ENCODE results near the gene RPGR.

Gene RPGR

GRCh38 chrX:38326086-38326485, 1.2 kb downstream of the RPGR start:
- H2BK120ac ChIP-seq (ENCODE audit: low read depth, low read length) = no peak overlapping the region
- no peak overlapping the region for H4K91ac ChIP-seq (ENCODE audit: low read length)
- no peak overlapping the region for H3K18ac ChIP-seq (ENCODE audit: low read depth in 1 of 2, low read length in 2 of 2)
- H3K4me3 ChIP-seq (ENCODE audit: insufficient read depth in 1 of 2, low read depth in 1 of 2, low read length in 2 of 2) = peak overlapping the region in 1 of 2 experiments; percentile 80
- no peak overlapping the region for H4K8ac ChIP-seq (ENCODE audit: low read length)
- H3K36me3 ChIP-seq (ENCODE audit: control insufficient read depth in 1 of 2, insufficient read depth in 2 of 2, low read depth in 1 of 2, low read length in 2 of 2) = no peaks in the 10 kb centered on the region
- no peak overlapping the region for H3K14ac ChIP-seq (ENCODE audit: low read length in 2 of 2)
- H3K27ac ChIP-seq (ENCODE audit: low read length, poor library complexity, severe bottlenecking) = no peak overlapping the region
- H3K27me3 ChIP-seq (ENCODE audit: control insufficient read depth in 1 of 2, insufficient read depth in 1 of 2, low read length in 2 of 2) = no peaks in the 10 kb centered on the region
- no peak overlapping the region for H3K4ac ChIP-seq (ENCODE audit: low read depth in 1 of 2, low read length in 2 of 2)
- peak overlapping the region; percentile 95 for H3K9ac ChIP-seq (ENCODE audit: low read length)
- no peaks in the 10 kb centered on the region for H3K4me1 ChIP-seq (ENCODE audit: control insufficient read depth, insufficient read depth, low read depth, low read length)
- H2BK15ac ChIP-seq (ENCODE audit: low read depth, poor library complexity, severe bottlenecking) = no peak overlapping the region
- H2AFZ ChIP-seq (ENCODE audit: low read depth, low read length) = no peak overlapping the region
- H2AK5ac ChIP-seq (ENCODE audit: low read length, severe bottlenecking) = no peak overlapping the region
- 42% methylated on average over 3 of the region's 3 CpGs for WGBS
- no peak overlapping the region for H2BK12ac ChIP-seq (ENCODE audit: low read length in 2 of 2)
- no peaks in the 10 kb centered on the region for H3K9me3 ChIP-seq (ENCODE audit: control insufficient read depth, low read length)
- H2BK5ac ChIP-seq (ENCODE audit: low read depth, low read length, poor library complexity, severe bottlenecking) = no peak overlapping the region
- no peak overlapping the region for H3K23ac ChIP-seq (ENCODE audit: low read length in 2 of 2)
- peak overlapping the region; percentile 58 for H3K4me2 ChIP-seq (ENCODE audit: low read length, poor library complexity, severe bottlenecking)
- H3K79me1 ChIP-seq (replicated peaks; ENCODE audit: low read length, poor library complexity, severe bottlenecking) = no peaks in the 10 kb centered on the region
- peak; percentile 2 for DNase-seq

DNA sequence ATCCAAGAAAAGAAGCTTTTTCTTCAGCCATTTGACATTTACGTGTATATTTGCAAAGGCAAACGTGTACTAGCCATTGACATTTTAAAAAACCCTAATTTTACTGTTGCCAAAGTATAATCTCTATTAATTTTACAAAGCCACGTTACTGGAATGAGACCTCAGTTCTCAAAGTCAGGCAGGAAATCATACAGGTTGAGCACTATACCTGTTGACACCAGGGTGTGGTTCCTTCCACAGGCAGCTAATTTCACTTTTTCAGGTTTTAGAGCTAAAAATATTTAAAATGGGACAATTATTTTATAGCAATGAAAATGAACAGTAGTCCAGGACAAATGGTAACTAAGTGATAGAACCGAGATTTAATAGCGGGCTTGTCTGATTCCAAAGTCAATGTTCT, 6.5 kb downstream of the RPGR start:
- Histone ChIP-seq H3K79me1 (replicated peaks; ENCODE audit: low read length, poor library complexity, severe bottlenecking) (peaks cover 2% of the 10 kb centered on the region), H3K9ac (ENCODE audit: low read length) (no peak overlapping the region), H4K91ac (ENCODE audit: low read length) (no peak overlapping the region), H3K4me3 (ENCODE audit: insufficient read depth in 1 of 2, low read depth in 1 of 2, low read length in 2 of 2) (no peak overlapping the region), H3K14ac (ENCODE audit: low read length in 2 of 2) (no peak overlapping the region), H3K4me1 (ENCODE audit: control insufficient read depth, insufficient read depth, low read depth, low read length) (no peaks in the 10 kb centered on the region), H3K23ac (ENCODE audit: low read length in 2 of 2) (no peak overlapping the region), H2BK120ac (ENCODE audit: low read depth, low read length) (no peak overlapping the region), H3K4me2 (ENCODE audit: low read length, poor library complexity, severe bottlenecking) (no peak overlapping the region), H3K36me3 (ENCODE audit: control insufficient read depth in 1 of 2, insufficient read depth in 2 of 2, low read depth in 1 of 2, low read length in 2 of 2) (peaks cover 0 to 5% of the 10 kb centered on the region in 2 experiments), H4K8ac (ENCODE audit: low read length) (no peak overlapping the region), H3K27me3 (ENCODE audit: control insufficient read depth in 1 of 2, insufficient read depth in 1 of 2, low read length in 2 of 2) (no peaks in the 10 kb centered on the region), H3K18ac (ENCODE audit: low read depth in 1 of 2, low read length in 2 of 2) (no peak overlapping the region), H2BK5ac (ENCODE audit: low read depth, low read length, poor library complexity, severe bottlenecking) (no peak overlapping the region), H2AK5ac (ENCODE audit: low read length, severe bottlenecking) (no peak overlapping the region), H2BK15ac (ENCODE audit: low read depth, poor library complexity, severe bottlenecking) (no peak overlapping the region), H3K27ac (ENCODE audit: low read length, poor library complexity, severe bottlenecking) (no peak overlapping the region), H2BK12ac (ENCODE audit: low read length in 2 of 2) (no peak overlapping the region), H2AFZ (ENCODE audit: low read depth, low read length) (no peak overlapping the region), H3K4ac (ENCODE audit: low read depth in 1 of 2, low read length in 2 of 2) (no peak overlapping the region), H3K9me3 (ENCODE audit: control insufficient read depth, low read length) (no peaks in the 10 kb centered on the region)
- WGBS = 97% methylated on average over 3 of the region's 5 CpGs
- no peak for DNase-seq

DNA sequence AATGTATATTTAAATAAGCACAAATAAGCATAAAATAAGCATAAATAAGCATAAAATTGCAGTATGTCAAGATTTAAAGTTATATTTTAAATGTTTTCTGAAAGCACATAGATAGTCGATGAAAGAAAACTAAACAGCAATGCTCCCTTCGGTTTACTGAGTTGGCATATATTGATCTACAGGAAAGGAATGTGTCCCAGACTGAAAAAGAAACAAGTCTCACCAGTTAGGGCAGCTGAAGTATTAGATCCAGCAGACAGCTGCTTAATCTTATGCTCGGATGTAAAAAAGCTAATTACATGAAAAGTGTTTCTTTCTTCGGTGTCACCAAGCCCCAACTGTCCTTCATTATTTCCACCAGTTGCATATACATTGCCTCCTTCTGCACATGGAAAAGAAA, 8.7 kb downstream of the RPGR start:
- no peaks in the 10 kb centered on the region for H3K9me3 ChIP-seq (ENCODE audit: control insufficient read depth, low read length)
- H2BK12ac ChIP-seq (ENCODE audit: low read length in 2 of 2) = no peak overlapping the region
- no peak for DNase-seq
- H3K79me1 ChIP-seq (replicated peaks; ENCODE audit: low read length, poor library complexity, severe bottlenecking) = peaks cover 2% of the 10 kb centered on the region
- H3K27me3 ChIP-seq (ENCODE audit: control insufficient read depth in 1 of 2, insufficient read depth in 1 of 2, low read length in 2 of 2) = no peaks in the 10 kb centered on the region
- no peak overlapping the region for H3K4me3 ChIP-seq (ENCODE audit: insufficient read depth in 1 of 2, low read depth in 1 of 2, low read length in 2 of 2)
- H4K8ac ChIP-seq (ENCODE audit: low read length) = no peak overlapping the region
- no peak overlapping the region for H3K27ac ChIP-seq (ENCODE audit: low read length, poor library complexity, severe bottlenecking)
- H2BK5ac ChIP-seq (ENCODE audit: low read depth, low read length, poor library complexity, severe bottlenecking) = no peak overlapping the region
- no peak overlapping the region for H3K4me2 ChIP-seq (ENCODE audit: low read length, poor library complexity, severe bottlenecking)
- WGBS = 97% methylated on average over 3 of the region's 4 CpGs
- H3K9ac ChIP-seq (ENCODE audit: low read length) = no peak overlapping the region
- no peak overlapping the region for H3K4ac ChIP-seq (ENCODE audit: low read depth in 1 of 2, low read length in 2 of 2)
- no peak overlapping the region for H3K23ac ChIP-seq (ENCODE audit: low read length in 2 of 2)
- no peaks in the 10 kb centered on the region for H3K4me1 ChIP-seq (ENCODE audit: control insufficient read depth, insufficient read depth, low read depth, low read length)
- H3K18ac ChIP-seq (ENCODE audit: low read depth in 1 of 2, low read length in 2 of 2) = no peak overlapping the region
- no peak overlapping the region for H3K14ac ChIP-seq (ENCODE audit: low read length in 2 of 2)
- no peak overlapping the region for H4K91ac ChIP-seq (ENCODE audit: low read length)
- H2BK120ac ChIP-seq (ENCODE audit: low read depth, low read length) = no peak overlapping the region
- H3K36me3 ChIP-seq (ENCODE audit: control insufficient read depth in 1 of 2, insufficient read depth in 2 of 2, low read depth in 1 of 2, low read length in 2 of 2) = peaks cover 0 to 5% of the 10 kb centered on the region in 2 experiments
- H2AK5ac ChIP-seq (ENCODE audit: low read length, severe bottlenecking) = no peak overlapping the region
- no peak overlapping the region for H2BK15ac ChIP-seq (ENCODE audit: low read depth, poor library complexity, severe bottlenecking)
- H2AFZ ChIP-seq (ENCODE audit: low read depth, low read length) = no peak overlapping the region

DNA sequence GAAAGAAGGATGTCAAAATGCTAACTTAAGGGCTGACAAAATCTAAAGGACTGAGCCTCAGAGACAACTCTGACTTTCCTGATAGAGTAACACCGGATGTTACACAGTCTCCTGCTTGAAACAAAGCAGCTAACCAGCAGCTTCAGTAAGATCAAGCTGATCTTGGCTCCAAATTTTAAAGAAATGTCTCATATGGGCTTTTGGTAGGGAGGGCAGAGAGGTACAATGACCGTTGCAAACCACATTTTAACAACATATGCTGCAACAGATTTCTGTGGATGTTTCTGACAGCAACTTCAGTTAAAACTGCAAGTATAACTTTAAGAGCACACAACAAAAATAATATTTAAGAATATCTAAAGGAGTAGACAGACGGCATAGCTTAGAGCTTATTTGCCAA, 9.1 kb downstream of the RPGR start:
- Histone ChIP-seq H2AFZ (ENCODE audit: low read depth, low read length) (no peak overlapping the region), H3K18ac (ENCODE audit: low read depth in 1 of 2, low read length in 2 of 2) (no peak overlapping the region), H3K9ac (ENCODE audit: low read length) (no peak overlapping the region), H3K4me2 (ENCODE audit: low read length, poor library complexity, severe bottlenecking) (no peak overlapping the region), H2BK5ac (ENCODE audit: low read depth, low read length, poor library complexity, severe bottlenecking) (no peak overlapping the region), H3K14ac (ENCODE audit: low read length in 2 of 2) (no peak overlapping the region), H3K4me1 (ENCODE audit: control insufficient read depth, insufficient read depth, low read depth, low read length) (no peaks in the 10 kb centered on the region), H3K9me3 (ENCODE audit: control insufficient read depth, low read length) (no peaks in the 10 kb centered on the region), H3K36me3 (ENCODE audit: control insufficient read depth in 1 of 2, insufficient read depth in 2 of 2, low read depth in 1 of 2, low read length in 2 of 2) (peaks cover 0 to 5% of the 10 kb centered on the region in 2 experiments), H3K27ac (ENCODE audit: low read length, poor library complexity, severe bottlenecking) (no peak overlapping the region), H3K27me3 (ENCODE audit: control insufficient read depth in 1 of 2, insufficient read depth in 1 of 2, low read length in 2 of 2) (no peaks in the 10 kb centered on the region), H3K79me1 (replicated peaks; ENCODE audit: low read length, poor library complexity, severe bottlenecking) (peaks cover 2% of the 10 kb centered on the region), H3K4ac (ENCODE audit: low read depth in 1 of 2, low read length in 2 of 2) (no peak overlapping the region), H3K23ac (ENCODE audit: low read length in 2 of 2) (no peak overlapping the region), H2BK15ac (ENCODE audit: low read depth, poor library complexity, severe bottlenecking) (no peak overlapping the region), H2AK5ac (ENCODE audit: low read length, severe bottlenecking) (no peak overlapping the region), H2BK12ac (ENCODE audit: low read length in 2 of 2) (no peak overlapping the region), H2BK120ac (ENCODE audit: low read depth, low read length) (no peak overlapping the region), H4K8ac (ENCODE audit: low read length) (no peak overlapping the region), H3K4me3 (ENCODE audit: insufficient read depth in 1 of 2, low read depth in 1 of 2, low read length in 2 of 2) (no peak overlapping the region), H4K91ac (ENCODE audit: low read length) (no peak overlapping the region)
- no CpG with 5 or more reads among the region's 3 CpGs for WGBS
- no peak for DNase-seq
